IMR-90 (cell line): Measurements from ENCODE around the gene HEPHL1. TPM values are rescaled to one million over a fixed set of nuclear protein-coding genes. Genes with fewer than 3 reads are reported as not detected.

ENCODE experiments used
- ATAC-seq: fragments of 200-7000 bp; cut with Tn5 transposase; 2 replicates; pipeline ENCODE4 v1.9.1; 2020; ENCODE audit warnings: low read depth, mild to moderate bottlenecking, moderate library complexity
- BruUV-seq: library from RNA; stranded (reverse); fragments of 400-500 nt; replicated peaks from 2 replicates; lab custom pipeline; 2021; lab: Mats Ljungman, UMichigan
- CTCF ChIA-PET: fragments of 300-600 bp; formaldehyde crosslinking; extraction: SDS; loops from one replicate; lab custom pipeline; 2021; ENCODE audit warnings: antibody characterized with exemption; lab: Yijun Ruan, JAX
- POLR2A ChIA-PET: fragments of 300-600 bp; sonication (Branson Sonifier 250); formaldehyde crosslinking; loops from one replicate; lab custom pipeline; 2022; ENCODE audit warnings: antibody characterized with exemption; ENCODE audit not compliant: unreplicated experiment; lab: Charles Lee
- DNase-seq: peaks from one replicate; pipeline ENCODE4 v3.0.0; 2013
- H2AFZ ChIP-seq: replicated peaks from 2 replicates; pipeline ENCODE3; 2013; ENCODE audit warnings: low read length, mild to moderate bottlenecking; ENCODE audit not compliant: poor library complexity
- H2AK5ac ChIP-seq: 2 replicates; pipeline ENCODE4 v1.6.1; 2013; ENCODE audit warnings: low read depth, low read length, inconsistent platforms
- H2AK9ac ChIP-seq: replicated peaks from 2 replicates; pipeline ENCODE3; 2013; ENCODE audit warnings: mild to moderate bottlenecking, low read depth, low read length, moderate library complexity; ENCODE audit not compliant: poor library complexity
- H2BK120ac ChIP-seq: 2 replicates; pipeline ENCODE4 v1.6.1; 2013; ENCODE audit warnings: low read depth, low read length, inconsistent platforms
- H2BK15ac ChIP-seq: 3 replicates; pipeline ENCODE4 v1.6.1; 2013; ENCODE audit warnings: low read depth, low read length, inconsistent platforms
- H2BK20ac ChIP-seq: 2 replicates; pipeline ENCODE4 v1.6.1; 2013; ENCODE audit warnings: low read depth, mild to moderate bottlenecking, inconsistent platforms, low read length, moderate library complexity
- H2BK5ac ChIP-seq: 2 replicates; pipeline ENCODE4 v1.6.1; 2013; ENCODE audit warnings: mild to moderate bottlenecking, low read depth, low read length, inconsistent platforms; ENCODE audit not compliant: poor library complexity, severe bottlenecking
- H3K14ac ChIP-seq: replicated peaks from 2 replicates; pipeline ENCODE4 v1.6.1; 2013; ENCODE audit warnings: low read depth, low read length, inconsistent platforms
- H3K18ac ChIP-seq: 2 replicates; pipeline ENCODE4 v1.6.1; 2013; ENCODE audit warnings: low read depth, low read length, control low read depth
- H3K23ac ChIP-seq: 2 replicates; pipeline ENCODE4 v1.6.1; 2013; ENCODE audit warnings: low read depth, low read length, inconsistent platforms
- H3K27ac ChIP-seq: 2 replicates; pipeline ENCODE4 v1.5.1; 2013; ENCODE audit warnings: mild to moderate bottlenecking, control low read depth, low read length; ENCODE audit not compliant: insufficient read depth
- H3K27me3 ChIP-seq: 2 replicates; pipeline ENCODE4 v1.6.1; 2013; ENCODE audit warnings: low read length; ENCODE audit not compliant: control insufficient read depth, insufficient read depth
- H3K36me3 ChIP-seq: 2 replicates; pipeline ENCODE4 v1.6.1; 2013; ENCODE audit warnings: low read length, mixed read lengths; ENCODE audit not compliant: control insufficient read depth, insufficient read depth
- H3K4ac ChIP-seq: 2 replicates; pipeline ENCODE4 v1.6.1; 2013; ENCODE audit warnings: low read depth, low read length, inconsistent platforms
- H3K4me1 ChIP-seq: 2 replicates; pipeline ENCODE4 v1.6.1; 2013; ENCODE audit warnings: low read length, mixed read lengths; ENCODE audit not compliant: control insufficient read depth, insufficient read depth
- H3K4me2 ChIP-seq: 2 replicates; pipeline ENCODE4 v1.6.1; 2013; ENCODE audit warnings: low read depth, mild to moderate bottlenecking, control low read depth, low read length, moderate library complexity
- H3K4me3 ChIP-seq: 2 replicates; pipeline ENCODE4 v1.5.1; 2013; ENCODE audit warnings: low read depth, mild to moderate bottlenecking, control low read depth, low read length, moderate library complexity; ENCODE audit not compliant: insufficient read depth
- H3K56ac ChIP-seq: 2 replicates; pipeline ENCODE4 v1.6.1; 2013; ENCODE audit warnings: low read length, inconsistent platforms; ENCODE audit not compliant: insufficient read depth; ENCODE audit errors: extremely low read depth
- H3K79me1 ChIP-seq, 2 experiments: 2 replicates each; pipeline ENCODE4 v1.6.1; 2013; ENCODE audit warnings: low read length in 2 of 2, inconsistent platforms in 1 of 2, low read depth in 1 of 2
- H3K9ac ChIP-seq: 2 replicates; pipeline ENCODE4 v1.6.1; 2013; ENCODE audit warnings: low read depth, low read length, control low read depth
- H3K9me1 ChIP-seq: 2 replicates; pipeline ENCODE4 v1.6.1; 2013; ENCODE audit warnings: low read length, inconsistent platforms; ENCODE audit not compliant: insufficient read depth
- H3K9me3 ChIP-seq: 2 replicates; pipeline ENCODE4 v1.6.1; 2013; ENCODE audit warnings: low read length; ENCODE audit not compliant: control insufficient read depth, insufficient read depth
- H4K20me1 ChIP-seq: 2 replicates; pipeline ENCODE4 v1.6.1; 2013; ENCODE audit warnings: low read length, inconsistent platforms; ENCODE audit not compliant: insufficient read depth
- H4K5ac ChIP-seq: 2 replicates; pipeline ENCODE4 v1.6.1; 2013; ENCODE audit warnings: mild to moderate bottlenecking, low read depth, low read length, control low read depth
- H4K8ac ChIP-seq, 2 experiments: 2 replicates each; pipeline ENCODE4 v1.6.1; 2013; ENCODE audit warnings: low read depth in 2 of 2, low read length in 2 of 2, control low read depth in 1 of 2, inconsistent platforms in 1 of 2
- H4K91ac ChIP-seq: 2 replicates; pipeline ENCODE4 v1.6.1; 2013; ENCODE audit warnings: low read depth, low read length, inconsistent platforms; ENCODE audit not compliant: insufficient read depth
- BHLHE40 ChIP-seq: fragments of 150-350 bp; IDR thresholded peaks from 2 replicates; pipeline ENCODE4 v1.6.1; 2016; ENCODE audit warnings: mild to moderate bottlenecking, low read depth, low read length
- CHD1 ChIP-seq: IDR thresholded peaks from 2 replicates; pipeline ENCODE4 v1.6.1; 2012; ENCODE audit warnings: low read depth, low read length, improper control_type of control experiment
- FOS ChIP-seq: fragments of 150-350 bp; IDR thresholded peaks from 2 replicates; pipeline ENCODE4 v1.6.1; 2016; ENCODE audit warnings: low read depth, low read length
- MAFK ChIP-seq: IDR thresholded peaks from 2 replicates; pipeline ENCODE4 v1.6.1; 2012; ENCODE audit warnings: low read depth, low read length, improper control_type of control experiment
- MXI1 ChIP-seq: IDR thresholded peaks from 2 replicates; pipeline ENCODE4 v1.6.1; 2012; ENCODE audit warnings: low read depth, mild to moderate bottlenecking, low read length, moderate library complexity, borderline replicate concordance
- RAD21 ChIP-seq: IDR thresholded peaks from 2 replicates; pipeline ENCODE4 v1.6.1; 2012; ENCODE audit warnings: low read length, improper control_type of control experiment
- RCOR1 ChIP-seq: IDR thresholded peaks from 2 replicates; pipeline ENCODE4 v1.6.1; 2012; ENCODE audit warnings: mild to moderate bottlenecking, low read length, improper control_type of control experiment; ENCODE audit not compliant: insufficient replicate concordance
- SMC3 ChIP-seq: fragments of 150-350 bp; IDR thresholded peaks from 2 replicates; pipeline ENCODE4 v1.6.1; 2016; ENCODE audit warnings: low read depth, mild to moderate bottlenecking, antibody characterized with exemption, low read length, moderate library complexity
- dilution Hi-C: fragments of 300-500 bp; cut with HindIII; formaldehyde crosslinking; loops from one replicate; pipeline ENCODE4 v1.14.3; 2018; ENCODE audit warnings: low sequenced_read_pairs; ENCODE audit not compliant: unreplicated experiment
- in situ Hi-C: fragments of 300-500 bp; cut with MboI; formaldehyde crosslinking; loops from 3 replicates; pipeline ENCODE4 v1.14.3; 2019; ENCODE audit warnings: low sequenced_read_pairs, inconsistent platforms, mixed read lengths
- intact Hi-C: fragments of 100-400 bp; cut with micrococcal nuclease; formaldehyde crosslinking; loops from 2 replicates; pipeline ENCODE4 v1.10.0; 2022
- polyA plus RNA-seq, 3 experiments: library from polyadenylated mRNA; depleted of rRNA; stranded (reverse); fragments of >200 nt; gene quantifications; 2 replicates each; pipeline ENCODE4 v1.2.3, GENCODE V29; 2012; ENCODE audit warnings: low replicate concordance in 1 of 3
- total RNA-seq: library from RNA; depleted of rRNA; stranded (reverse); fragments of >200 nt; gene quantifications from 2 replicates; pipeline ENCODE4 v1.2.3, GENCODE V29; 2012
- TF ChIP-seq, protein P1 (sequence below): fragments of 150-350 bp; IDR thresholded peaks from 2 replicates; pipeline ENCODE4 v1.6.1; 2017; ENCODE audit warnings: mild to moderate bottlenecking, antibody characterized with exemption, low read length, low read depth
- TF ChIP-seq, protein P2 (sequence below): conservative IDR thresholded peaks from 2 replicates; pipeline ENCODE4 v1.5.1; 2012; ENCODE audit warnings: mild to moderate bottlenecking, low read depth, low read length, improper control_type of control experiment
- TF ChIP-seq, protein P3 (sequence below): fragments of 150-350 bp; IDR thresholded peaks from 2 replicates; pipeline ENCODE4 v1.6.1; 2016; ENCODE audit warnings: low read depth, mild to moderate bottlenecking, low read length, moderate library complexity, borderline replicate concordance

Gene HEPHL1
- total and polyA plus RNA-seq, 2 of the 4 experiments (the other 2 are of a cell fraction) = under 0.01 to 0.02 TPM

- H3K56ac ChIP-seq = no peak overlapping the region
- H4K20me1 ChIP-seq = no peaks in the 10 kb centered on the region
- no peak overlapping the region for H2BK20ac ChIP-seq
- no peak overlapping the region for H3K18ac ChIP-seq
- POLR2A ChIA-PET = no interaction called here
- H3K4ac ChIP-seq = no peak overlapping the region
- H2BK120ac ChIP-seq = no peak overlapping the region
- no peak overlapping the region for H3K9ac ChIP-seq
- ATAC-seq (no peak), DNase-seq (peak; percentile 29)
- intact Hi-C loops (no loop called here), in situ Hi-C loops (no loop called here), dilution Hi-C loops (no loop called here)
- H3K9me1 ChIP-seq = no peaks in the 10 kb centered on the region
- no peak overlapping the region for H3K4me2 ChIP-seq
- H2AK5ac ChIP-seq = no peak overlapping the region
- H4K8ac ChIP-seq = no peak overlapping the region
- no peak overlapping the region for H2BK15ac ChIP-seq
- H3K79me1 ChIP-seq = no peaks in the 10 kb centered on the region
- no peaks in the 10 kb centered on the region for H3K4me1 ChIP-seq
- no peak overlapping the region for H2BK5ac ChIP-seq
- no peaks in the 10 kb centered on the region for H3K36me3 ChIP-seq
- H3K4me3 ChIP-seq = no peak overlapping the region
- no peak overlapping the region for H4K5ac ChIP-seq
- no peak overlapping the region for H4K91ac ChIP-seq
- no TSS peak for BruUV-seq
- no peak overlapping the region for H2AFZ ChIP-seq
- no peak for TF ChIP-seq FOS
- TF ChIP-seq CHD1 = no peak
- TF ChIP-seq MAFK = no peak
- TF ChIP-seq, protein P1, sequence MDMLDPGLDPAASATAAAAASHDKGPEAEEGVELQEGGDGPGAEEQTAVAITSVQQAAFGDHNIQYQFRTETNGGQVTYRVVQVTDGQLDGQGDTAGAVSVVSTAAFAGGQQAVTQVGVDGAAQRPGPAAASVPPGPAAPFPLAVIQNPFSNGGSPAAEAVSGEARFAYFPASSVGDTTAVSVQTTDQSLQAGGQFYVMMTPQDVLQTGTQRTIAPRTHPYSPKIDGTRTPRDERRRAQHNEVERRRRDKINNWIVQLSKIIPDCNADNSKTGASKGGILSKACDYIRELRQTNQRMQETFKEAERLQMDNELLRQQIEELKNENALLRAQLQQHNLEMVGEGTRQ = no peak
- TF ChIP-seq, protein P2, sequence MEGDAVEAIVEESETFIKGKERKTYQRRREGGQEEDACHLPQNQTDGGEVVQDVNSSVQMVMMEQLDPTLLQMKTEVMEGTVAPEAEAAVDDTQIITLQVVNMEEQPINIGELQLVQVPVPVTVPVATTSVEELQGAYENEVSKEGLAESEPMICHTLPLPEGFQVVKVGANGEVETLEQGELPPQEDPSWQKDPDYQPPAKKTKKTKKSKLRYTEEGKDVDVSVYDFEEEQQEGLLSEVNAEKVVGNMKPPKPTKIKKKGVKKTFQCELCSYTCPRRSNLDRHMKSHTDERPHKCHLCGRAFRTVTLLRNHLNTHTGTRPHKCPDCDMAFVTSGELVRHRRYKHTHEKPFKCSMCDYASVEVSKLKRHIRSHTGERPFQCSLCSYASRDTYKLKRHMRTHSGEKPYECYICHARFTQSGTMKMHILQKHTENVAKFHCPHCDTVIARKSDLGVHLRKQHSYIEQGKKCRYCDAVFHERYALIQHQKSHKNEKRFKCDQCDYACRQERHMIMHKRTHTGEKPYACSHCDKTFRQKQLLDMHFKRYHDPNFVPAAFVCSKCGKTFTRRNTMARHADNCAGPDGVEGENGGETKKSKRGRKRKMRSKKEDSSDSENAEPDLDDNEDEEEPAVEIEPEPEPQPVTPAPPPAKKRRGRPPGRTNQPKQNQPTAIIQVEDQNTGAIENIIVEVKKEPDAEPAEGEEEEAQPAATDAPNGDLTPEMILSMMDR = no peak
- no peak for TF ChIP-seq MXI1
- TF ChIP-seq BHLHE40 = no peak
- TF ChIP-seq SMC3 = no peak
- TF ChIP-seq, protein P3, sequence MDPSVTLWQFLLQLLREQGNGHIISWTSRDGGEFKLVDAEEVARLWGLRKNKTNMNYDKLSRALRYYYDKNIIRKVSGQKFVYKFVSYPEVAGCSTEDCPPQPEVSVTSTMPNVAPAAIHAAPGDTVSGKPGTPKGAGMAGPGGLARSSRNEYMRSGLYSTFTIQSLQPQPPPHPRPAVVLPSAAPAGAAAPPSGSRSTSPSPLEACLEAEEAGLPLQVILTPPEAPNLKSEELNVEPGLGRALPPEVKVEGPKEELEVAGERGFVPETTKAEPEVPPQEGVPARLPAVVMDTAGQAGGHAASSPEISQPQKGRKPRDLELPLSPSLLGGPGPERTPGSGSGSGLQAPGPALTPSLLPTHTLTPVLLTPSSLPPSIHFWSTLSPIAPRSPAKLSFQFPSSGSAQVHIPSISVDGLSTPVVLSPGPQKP = no peak
- no peak for TF ChIP-seq RCOR1
- TF ChIP-seq RAD21 = no peak
- no peaks in the 10 kb centered on the region for H3K9me3 ChIP-seq
- CTCF ChIA-PET = no interaction called here
- no peak overlapping the region for H3K27ac ChIP-seq
- H3K23ac ChIP-seq = no peak overlapping the region
- no peak overlapping the region for H2AK9ac ChIP-seq
- H3K14ac ChIP-seq = no peak overlapping the region
- no peaks in the 10 kb centered on the region; the same call in 1 of the 2 replicates for H3K27me3 ChIP-seq
Observed at GRCh38 chr11:94017446-94017845, 3.7 kb upstream of the HEPHL1 start.
